Neural progenitor cell (in vitro differentiated cells): ENCODE results near the gene HOXC10.

Experiments used
- CTCF ChIP-seq: fragments of 200-600 bp; sonication (generic); IDR thresholded peaks from 2 replicates; pipeline ENCODE4 v1.5.1; 2017; ENCODE audit warnings: antibody characterized with exemption, mild to moderate bottlenecking
- EZH2phosphoT487 ChIP-seq: fragments of 200-600 bp; sonication (generic); IDR thresholded peaks from 2 replicates; pipeline ENCODE4 v1.6.1; 2017; ENCODE audit warnings: antibody characterized with exemption

DNA sequence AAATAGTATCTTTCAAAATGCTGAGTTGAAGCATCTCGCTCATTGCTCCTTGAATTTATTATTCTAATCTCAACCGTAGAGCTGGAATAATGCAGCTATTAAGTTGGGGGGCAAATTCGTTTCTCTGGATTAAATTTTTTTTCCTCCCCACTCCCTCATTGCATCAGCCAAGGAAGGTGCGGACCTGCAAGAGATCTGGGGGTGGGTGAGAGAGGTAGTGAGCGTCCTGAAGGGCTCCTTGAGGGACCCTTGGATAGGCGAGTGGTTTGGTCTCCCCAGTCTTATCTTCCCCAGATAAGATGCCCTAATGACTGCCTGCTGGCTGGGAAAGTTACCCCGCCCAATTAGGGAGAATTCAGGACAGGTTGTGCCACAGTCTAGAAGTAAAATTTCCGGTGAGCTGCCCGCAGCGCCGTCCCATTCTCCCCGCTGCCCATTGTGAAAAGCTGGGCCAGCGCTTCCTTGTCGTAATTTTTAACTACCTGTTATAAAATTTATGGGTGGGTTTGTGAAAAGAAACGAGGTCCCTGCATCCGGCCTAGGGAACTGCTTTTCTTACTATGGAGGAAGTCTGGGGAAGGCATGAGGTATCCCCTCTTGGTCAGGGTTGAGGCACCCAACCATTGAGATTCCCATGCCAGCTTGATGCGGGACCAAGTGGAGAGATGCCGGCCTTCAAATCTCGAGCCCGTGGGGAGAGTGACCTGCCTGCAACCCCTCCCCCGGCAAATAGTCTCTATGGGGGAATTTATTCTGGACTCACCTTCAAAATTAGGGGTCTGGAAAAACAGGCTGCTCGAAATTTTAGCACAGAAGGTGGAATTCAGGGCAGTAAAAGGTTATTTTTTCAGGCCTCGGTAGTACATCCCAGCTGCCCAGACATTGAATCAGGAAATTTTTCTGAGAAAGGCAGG, 30.3 kb downstream of the HOXC10 start:
- TF ChIP-seq CTCF (no peak), EZH2phosphoT487 (peak; percentile 64)
